ENCODE measurements around the gene STRA8.

STRA8 gene

DNA sequence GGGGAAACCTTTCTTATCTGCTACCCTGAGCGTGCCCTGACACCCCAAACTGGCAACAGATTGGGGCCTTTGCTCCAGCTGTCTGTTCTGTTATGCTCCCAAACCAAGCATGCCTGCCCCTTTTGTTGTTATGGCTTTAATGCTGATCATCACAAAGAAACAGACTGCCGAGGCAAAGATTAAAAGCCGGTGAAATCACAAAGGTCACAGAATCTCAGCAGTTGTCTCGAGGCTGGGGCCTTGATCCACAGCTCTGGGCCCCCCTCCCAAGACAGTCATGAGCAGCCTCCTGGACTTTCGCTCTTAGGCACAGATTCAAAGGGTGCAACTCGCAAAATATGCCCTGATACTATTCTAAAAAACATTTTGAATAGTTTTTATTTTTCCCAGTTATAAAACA is 65.6 kb downstream of the STRA8 start:
- Histone ChIP-seq H3K27ac (ENCODE audit: insufficient read depth, low read length, poor library complexity, severe bottlenecking) (no peak overlapping the region), H3K27me3 (replicated peaks; ENCODE audit: control insufficient read depth, insufficient read depth, low read length, poor library complexity, severe bottlenecking) (no peaks in the 10 kb centered on the region), H3K36me3 (ENCODE audit: control insufficient read depth, insufficient read depth, low read length) (no peaks in the 10 kb centered on the region), H3K4me3 (ENCODE audit: insufficient read depth, low read depth, low read length, poor library complexity, severe bottlenecking) (no peak overlapping the region), H3K4me1 (ENCODE audit: control insufficient read depth, insufficient read depth, low read length, poor library complexity, severe bottlenecking) (no peaks in the 10 kb centered on the region), H3K9me3 (ENCODE audit: control insufficient read depth, low read length) (peaks cover 4% of the 10 kb centered on the region)
- no peak for DNase-seq

DNA sequence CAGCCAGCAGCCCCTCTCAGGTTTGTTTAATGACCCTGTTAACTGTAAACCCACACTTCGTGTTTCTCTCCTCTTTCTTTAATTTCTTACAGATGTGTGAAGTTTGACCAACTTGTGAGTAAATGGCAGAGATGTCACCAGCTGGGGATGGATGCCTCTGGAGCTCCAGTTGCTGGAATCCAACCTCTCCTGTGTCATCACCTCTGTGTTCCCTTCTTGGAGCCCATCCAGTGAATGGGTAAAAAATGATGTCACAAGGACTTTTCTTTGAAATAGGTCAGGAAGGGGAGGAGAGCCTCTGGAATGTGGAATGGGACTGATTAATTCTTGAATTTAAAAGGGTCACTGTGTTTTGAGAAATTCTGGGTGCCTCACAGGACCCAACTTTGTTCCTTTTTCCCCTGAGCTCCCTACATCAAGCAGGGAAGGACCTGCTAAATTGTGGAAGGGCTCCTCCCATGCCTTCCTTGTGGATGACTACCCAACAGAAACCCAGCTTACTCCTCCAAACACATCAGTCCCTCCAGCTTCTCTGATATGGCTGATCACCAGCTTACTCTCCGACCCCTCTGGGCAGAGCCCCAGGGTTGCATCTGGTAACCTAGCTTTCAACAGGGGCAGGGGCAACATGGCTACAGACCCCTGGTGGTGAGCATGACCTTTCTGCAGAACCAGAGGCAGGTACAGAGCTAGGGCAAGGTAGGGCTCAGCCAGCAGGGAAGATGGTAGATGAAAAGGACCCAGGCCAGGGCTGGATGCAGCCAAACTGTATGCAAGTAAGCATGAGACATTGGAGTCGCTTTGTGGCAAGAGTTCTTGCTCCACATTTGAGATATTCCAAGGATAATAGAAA is 67.5 kb downstream of the STRA8 start:
- no peaks in the 10 kb centered on the region for H3K36me3 ChIP-seq (ENCODE audit: control insufficient read depth, insufficient read depth, low read length)
- H3K27me3 ChIP-seq (replicated peaks; ENCODE audit: control insufficient read depth, insufficient read depth, low read length, poor library complexity, severe bottlenecking) = no peaks in the 10 kb centered on the region
- H3K4me1 ChIP-seq (ENCODE audit: control insufficient read depth, insufficient read depth, low read length, poor library complexity, severe bottlenecking) = no peaks in the 10 kb centered on the region
- DNase-seq = no peak
- no peak overlapping the region for H3K27ac ChIP-seq (ENCODE audit: insufficient read depth, low read length, poor library complexity, severe bottlenecking)
- no peak overlapping the region for H3K4me3 ChIP-seq (ENCODE audit: insufficient read depth, low read depth, low read length, poor library complexity, severe bottlenecking)
- peaks cover 4% of the 10 kb centered on the region for H3K9me3 ChIP-seq (ENCODE audit: control insufficient read depth, low read length)
